ENCODE data around the gene TRIM44.

The TRIM44 gene

DNA sequence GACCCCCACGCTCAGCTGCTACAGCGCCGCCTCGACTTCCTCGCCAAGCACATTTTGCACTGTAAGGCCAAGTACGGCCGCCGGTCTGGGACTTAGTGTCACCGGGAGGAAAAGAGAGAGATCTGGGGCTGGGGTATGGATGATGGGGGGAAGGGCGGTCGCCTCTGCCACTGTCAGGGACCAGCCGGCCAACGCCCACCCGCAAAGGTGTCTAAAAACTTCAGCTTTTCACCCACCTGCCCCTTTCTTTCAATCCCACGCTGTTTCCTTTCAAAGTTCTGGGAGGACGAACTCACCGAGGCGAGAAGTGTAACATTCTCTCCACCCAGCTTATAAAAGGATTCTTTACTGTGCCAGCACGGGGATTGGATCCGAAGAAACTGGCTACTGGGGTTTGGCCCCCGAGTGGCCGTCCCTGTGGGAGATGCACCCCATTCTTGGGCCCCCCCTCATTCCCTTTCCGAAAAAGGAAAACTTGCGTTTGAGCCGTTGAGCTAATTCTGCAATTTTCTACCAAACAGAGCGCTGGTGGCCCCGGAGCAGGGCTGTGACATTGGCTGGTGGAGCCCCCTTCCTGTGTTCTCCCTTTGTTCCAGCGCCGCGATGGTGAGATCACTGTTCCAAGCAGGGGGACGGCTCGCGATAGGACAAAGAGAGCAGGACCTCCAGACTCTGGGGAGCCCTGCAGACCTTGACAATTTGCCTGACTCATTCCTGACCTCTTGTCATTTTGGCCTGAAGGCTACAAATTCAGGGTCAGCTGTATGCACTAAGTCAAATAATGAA, 42.5 kb upstream of the TRIM44 start:
- TF ChIP-seq TAF1 (IDR thresholded peaks at IDR 0.05; ENCODE audit: low read depth, low read length) (no peak), SPI1 (IDR thresholded peaks at IDR 0.05; ENCODE audit: low read depth, low read length) (no peak), POLR2AphosphoS5 (IDR thresholded peaks at IDR 0.05; ENCODE audit: low read depth, low read length) (no peak), POU2F2 (IDR thresholded peaks at IDR 0.05; ENCODE audit: low read depth, low read length) (no peak), POLR2A (IDR thresholded peaks at IDR 0.05; ENCODE audit: low read depth, low read length) (no peak), PAX5 (IDR thresholded peaks at IDR 0.05; ENCODE audit: insufficient read depth, low read length, severe bottlenecking) (no peak)
- DNase-seq (ENCODE audit: insufficient read length, low spot score): no peak
- FAIRE-seq: no peak

DNA sequence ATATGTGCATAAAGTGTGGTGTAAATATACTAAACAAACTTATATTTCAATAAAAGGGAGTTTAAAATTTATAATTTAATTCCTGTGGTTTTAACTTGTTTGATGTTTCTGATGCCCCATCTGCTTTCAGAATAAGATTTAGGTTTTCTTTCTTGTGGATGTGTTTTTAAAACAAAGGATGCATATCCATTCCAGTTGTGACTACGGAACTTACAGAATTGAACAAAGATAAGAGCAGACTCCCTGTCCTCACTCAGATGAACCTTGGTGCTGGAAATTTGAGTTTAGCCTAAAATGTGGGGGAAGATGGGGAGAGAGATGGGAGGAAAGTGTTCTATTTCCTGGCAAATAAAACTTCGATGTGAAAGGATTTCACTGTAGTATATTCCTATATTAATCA, 41.8 kb upstream of the TRIM44 start:
- FAIRE-seq: no peak
- TF ChIP-seq POLR2A (IDR thresholded peaks at IDR 0.05; ENCODE audit: low read depth, low read length) (no peak), TAF1 (IDR thresholded peaks at IDR 0.05; ENCODE audit: low read depth, low read length) (no peak), PAX5 (IDR thresholded peaks at IDR 0.05; ENCODE audit: insufficient read depth, low read length, severe bottlenecking) (no peak), POLR2AphosphoS5 (IDR thresholded peaks at IDR 0.05; ENCODE audit: low read depth, low read length) (no peak), POU2F2 (IDR thresholded peaks at IDR 0.05; ENCODE audit: low read depth, low read length) (no peak)
- no peak for DNase-seq (ENCODE audit: insufficient read length, low spot score)

DNA sequence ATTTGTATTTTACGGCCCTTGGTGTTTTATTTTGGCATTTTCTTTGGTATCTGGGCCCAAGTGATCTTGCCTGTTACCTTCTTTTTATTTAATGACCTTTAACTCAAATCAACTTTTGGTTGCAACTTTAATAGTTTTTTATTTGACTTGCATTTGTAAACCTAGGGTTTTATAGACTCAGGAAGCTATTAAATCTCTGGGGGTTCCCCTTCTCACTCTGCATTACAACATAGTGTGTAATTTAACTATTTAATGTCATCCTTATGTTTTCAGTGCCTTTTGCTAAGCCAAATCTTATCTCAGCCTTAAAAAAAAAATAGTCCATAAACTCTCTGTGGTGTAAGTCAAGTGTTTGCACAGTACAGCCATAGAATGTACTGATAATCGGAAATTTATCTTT, 41.0 kb upstream of the TRIM44 start:
- FAIRE-seq (no peak), DNase-seq (ENCODE audit: insufficient read length, low spot score) (no peak)
- TF ChIP-seq PAX5 (IDR thresholded peaks at IDR 0.05; ENCODE audit: insufficient read depth, low read length, severe bottlenecking) (no peak), POLR2AphosphoS5 (IDR thresholded peaks at IDR 0.05; ENCODE audit: low read depth, low read length) (no peak), POLR2A (IDR thresholded peaks at IDR 0.05; ENCODE audit: low read depth, low read length) (no peak), POU2F2 (IDR thresholded peaks at IDR 0.05; ENCODE audit: low read depth, low read length) (no peak)

DNA sequence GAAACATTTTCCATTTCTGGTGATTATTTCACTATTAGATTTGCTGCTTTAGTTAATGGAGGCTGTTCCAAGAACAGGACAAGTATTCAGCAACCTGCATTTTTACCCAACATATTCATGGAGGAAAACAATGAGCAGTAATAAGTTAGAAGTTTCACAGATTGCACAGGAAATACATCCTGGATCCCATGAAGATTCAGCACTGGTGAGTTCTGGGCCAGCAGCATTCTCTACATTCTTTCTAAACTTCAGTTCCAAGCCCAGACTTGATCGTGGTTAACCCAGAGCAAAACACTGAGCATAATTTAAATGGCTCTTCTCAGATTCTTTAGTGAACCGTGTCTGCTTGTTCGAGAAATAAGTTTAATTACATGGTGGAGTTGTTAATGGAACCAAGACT, 40.5 kb upstream of the TRIM44 start:
- no peak for FAIRE-seq
- TF ChIP-seq POU2F2 (IDR thresholded peaks at IDR 0.05; ENCODE audit: low read depth, low read length): no peak
- TF ChIP-seq SPI1 (IDR thresholded peaks at IDR 0.05; ENCODE audit: low read depth, low read length): no peak
- no peak for TF ChIP-seq POLR2A (IDR thresholded peaks at IDR 0.05; ENCODE audit: low read depth, low read length)
- TF ChIP-seq TAF1 (IDR thresholded peaks at IDR 0.05; ENCODE audit: low read depth, low read length): no peak
- no peak for TF ChIP-seq PAX5 (IDR thresholded peaks at IDR 0.05; ENCODE audit: insufficient read depth, low read length, severe bottlenecking)
- no peak for TF ChIP-seq POLR2AphosphoS5 (IDR thresholded peaks at IDR 0.05; ENCODE audit: low read depth, low read length)
- no peak for DNase-seq (ENCODE audit: insufficient read length, low spot score)

DNA sequence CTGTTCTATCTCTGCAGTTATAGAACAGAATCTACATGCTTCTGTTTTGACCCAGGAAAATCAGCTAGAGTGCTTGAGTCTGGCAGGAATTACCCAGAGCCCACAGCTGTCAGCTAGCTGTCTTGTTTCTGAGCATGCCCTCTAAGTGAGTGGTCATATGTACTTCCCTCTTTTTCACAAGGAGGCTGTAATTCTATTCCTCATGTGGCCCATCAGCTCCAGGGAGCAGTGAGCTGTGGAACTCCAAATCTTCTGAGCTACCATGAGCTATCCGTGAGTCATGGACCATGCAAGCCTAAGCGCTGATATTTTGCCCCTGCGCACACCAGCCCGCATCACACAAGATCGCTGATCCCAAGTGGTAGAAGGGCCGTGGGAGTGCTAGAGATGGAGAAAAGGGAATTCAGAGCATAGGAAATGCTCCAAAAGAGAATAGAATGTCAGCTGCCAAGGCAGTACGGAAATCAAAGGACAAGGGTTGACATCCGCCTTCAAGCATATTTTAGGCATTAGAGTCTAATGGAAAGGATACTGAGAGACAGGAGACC, 38.9 kb upstream of the TRIM44 start:
- DNase-seq (ENCODE audit: insufficient read length, low spot score): no peak
- TF ChIP-seq PAX5 (IDR thresholded peaks at IDR 0.05; ENCODE audit: insufficient read depth, low read length, severe bottlenecking) (no peak), POU2F2 (IDR thresholded peaks at IDR 0.05; ENCODE audit: low read depth, low read length) (no peak), POLR2A (IDR thresholded peaks at IDR 0.05; ENCODE audit: low read depth, low read length) (no peak), TAF1 (IDR thresholded peaks at IDR 0.05; ENCODE audit: low read depth, low read length) (no peak)
- FAIRE-seq: no peak

DNA sequence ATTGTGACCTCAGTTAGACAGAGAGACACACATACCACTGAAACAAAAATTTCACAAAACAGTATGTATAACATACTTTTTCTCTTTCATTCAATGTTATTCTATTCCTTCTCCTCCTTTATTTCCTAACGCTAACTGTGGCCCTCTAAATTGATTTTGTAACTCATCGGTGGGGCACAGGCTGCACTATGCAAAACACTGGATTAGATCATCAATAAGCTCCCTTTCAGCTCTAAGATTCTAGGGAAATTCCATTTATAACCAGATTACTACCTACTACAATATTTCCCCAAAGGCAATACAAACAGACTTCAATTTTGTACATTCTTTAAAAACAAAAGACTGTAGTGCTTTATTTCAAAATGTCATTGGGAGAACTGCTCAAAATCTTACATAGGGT, 38.3 kb upstream of the TRIM44 start:
- DNase-seq (ENCODE audit: insufficient read length, low spot score) (no peak), FAIRE-seq (no peak)
- no peak for TF ChIP-seq SPI1 (IDR thresholded peaks at IDR 0.05; ENCODE audit: low read depth, low read length)
- TF ChIP-seq TAF1 (IDR thresholded peaks at IDR 0.05; ENCODE audit: low read depth, low read length): no peak
- no peak for TF ChIP-seq POU2F2 (IDR thresholded peaks at IDR 0.05; ENCODE audit: low read depth, low read length)
- no peak for TF ChIP-seq PAX5 (IDR thresholded peaks at IDR 0.05; ENCODE audit: insufficient read depth, low read length, severe bottlenecking)
- TF ChIP-seq POLR2AphosphoS5 (IDR thresholded peaks at IDR 0.05; ENCODE audit: low read depth, low read length): no peak
- TF ChIP-seq POLR2A (IDR thresholded peaks at IDR 0.05; ENCODE audit: low read depth, low read length): no peak

DNA sequence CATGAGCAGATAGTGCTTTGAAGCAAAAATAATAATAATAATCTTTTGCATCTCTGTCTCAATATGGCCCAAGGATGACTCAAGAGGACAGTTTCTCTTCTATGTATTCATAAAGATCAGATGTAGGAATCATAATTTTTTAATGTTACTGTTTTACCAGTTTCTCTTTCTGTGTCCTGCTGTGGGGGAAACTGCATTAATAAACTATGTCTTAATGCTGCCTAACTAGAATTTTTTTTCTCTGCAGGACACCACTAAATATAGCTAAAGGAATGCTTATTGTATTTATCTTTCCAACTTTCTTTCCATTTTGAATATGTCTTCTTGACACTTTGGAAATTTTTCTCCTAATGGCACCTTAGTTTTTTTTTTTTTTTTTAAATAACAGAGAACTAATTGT, 37.8 kb upstream of the TRIM44 start:
- FAIRE-seq (no peak), DNase-seq (ENCODE audit: insufficient read length, low spot score) (no peak)
- TF ChIP-seq POLR2A (IDR thresholded peaks at IDR 0.05; ENCODE audit: low read depth, low read length) (no peak), TAF1 (IDR thresholded peaks at IDR 0.05; ENCODE audit: low read depth, low read length) (no peak), SPI1 (IDR thresholded peaks at IDR 0.05; ENCODE audit: low read depth, low read length) (no peak), POLR2AphosphoS5 (IDR thresholded peaks at IDR 0.05; ENCODE audit: low read depth, low read length) (no peak), POU2F2 (IDR thresholded peaks at IDR 0.05; ENCODE audit: low read depth, low read length) (no peak), PAX5 (IDR thresholded peaks at IDR 0.05; ENCODE audit: insufficient read depth, low read length, severe bottlenecking) (no peak)

DNA sequence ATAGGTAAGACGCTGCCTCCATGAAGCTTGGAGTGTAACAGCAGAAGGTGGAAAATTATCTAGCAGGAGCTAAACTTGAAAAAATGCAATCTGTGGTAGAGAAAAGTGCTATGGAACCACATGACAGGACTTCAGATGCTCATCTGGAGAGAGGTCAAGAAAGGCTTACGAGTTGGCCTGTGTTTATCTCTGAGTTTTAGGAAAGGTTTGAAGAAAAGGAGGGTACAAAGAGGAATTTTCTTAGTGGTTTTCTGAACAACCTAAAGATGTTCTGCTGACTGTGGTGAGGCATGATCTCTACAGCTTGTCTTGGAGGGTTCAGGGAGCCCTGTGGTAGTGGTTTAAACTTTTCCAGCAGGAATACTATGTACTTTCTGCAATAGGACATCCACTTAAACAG, 36.1 kb upstream of the TRIM44 start:
- no peak for FAIRE-seq
- DNase-seq (ENCODE audit: insufficient read length, low spot score): no peak
- TF ChIP-seq POLR2AphosphoS5 (IDR thresholded peaks at IDR 0.05; ENCODE audit: low read depth, low read length) (no peak), SPI1 (IDR thresholded peaks at IDR 0.05; ENCODE audit: low read depth, low read length) (no peak), POLR2A (IDR thresholded peaks at IDR 0.05; ENCODE audit: low read depth, low read length) (no peak), POU2F2 (IDR thresholded peaks at IDR 0.05; ENCODE audit: low read depth, low read length) (no peak), PAX5 (IDR thresholded peaks at IDR 0.05; ENCODE audit: insufficient read depth, low read length, severe bottlenecking) (no peak), TAF1 (IDR thresholded peaks at IDR 0.05; ENCODE audit: low read depth, low read length) (no peak)

DNA sequence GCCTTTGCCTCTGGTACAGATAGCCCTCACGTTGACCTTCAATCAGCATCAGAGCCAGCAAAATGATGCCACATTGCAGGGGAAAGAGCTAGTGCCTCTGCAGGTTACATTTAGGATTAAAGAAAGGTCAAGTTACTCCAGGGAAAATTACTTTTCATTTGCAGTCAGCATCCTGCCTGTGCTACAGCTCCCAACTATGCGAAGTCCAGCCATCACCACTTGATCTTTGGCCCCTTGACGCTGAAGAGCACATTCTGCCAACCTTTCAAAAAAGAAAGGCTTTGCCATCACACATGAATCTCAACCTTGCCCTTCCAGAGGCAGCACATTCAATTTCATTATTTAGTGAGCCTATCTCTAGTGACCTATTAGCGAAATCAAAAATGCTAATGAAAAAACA, 33.1 kb upstream of the TRIM44 start:
- DNase-seq (ENCODE audit: insufficient read length, low spot score): no peak
- no peak for FAIRE-seq
- TF ChIP-seq TAF1 (IDR thresholded peaks at IDR 0.05; ENCODE audit: low read depth, low read length) (no peak), PAX5 (IDR thresholded peaks at IDR 0.05; ENCODE audit: insufficient read depth, low read length, severe bottlenecking) (no peak), POU2F2 (IDR thresholded peaks at IDR 0.05; ENCODE audit: low read depth, low read length) (no peak), SPI1 (IDR thresholded peaks at IDR 0.05; ENCODE audit: low read depth, low read length) (no peak), POLR2A (IDR thresholded peaks at IDR 0.05; ENCODE audit: low read depth, low read length) (no peak), POLR2AphosphoS5 (IDR thresholded peaks at IDR 0.05; ENCODE audit: low read depth, low read length) (no peak)

All from GM12891 (cell line).